ENCODE measurements around the gene SERPINA4. TPM values are rescaled to one million over a fixed set of nuclear protein-coding genes. Genes with fewer than 3 reads are reported as not detected.

SERPINA4 gene
- total RNA-seq, 1 experiment from 2014 or later = 0.17 TPM

- ATAC-seq = no peak
- no TSS peak for BruUV-seq (replicated peaks)
- no peaks in the 10 kb centered on the region for H3K9me3 ChIP-seq (ENCODE audit: control insufficient read depth in 1 of 2, insufficient read depth in 1 of 2, low read depth in 1 of 2, low read length in 2 of 2)
- no peaks in the 10 kb centered on the region for H3K36me3 ChIP-seq (ENCODE audit: control insufficient read depth in 1 of 2, insufficient read depth in 2 of 2, low read length in 2 of 2)
- ChIA-PET POLR2A (no interaction called here), CTCF (no interaction called here), RAD21 (ENCODE audit: low non-redundant PET in 1 of 2, low total read pairs in 2 of 2, uncharacterized antibody in 2 of 2, unreplicated experiment in 2 of 2) (no interaction called here)
- TF ChIP-seq ZBTB33 (IDR thresholded peaks at IDR 0.05; ENCODE audit: extremely low read depth, insufficient replicate concordance, low read length) (no peak), EZH2phosphoT487 (IDR thresholded peaks at IDR 0.05; ENCODE audit: borderline replicate concordance) (no peak), JUND (IDR thresholded peaks at IDR 0.05) (no peak), FOSL1 (IDR thresholded peaks at IDR 0.05; ENCODE audit: low read depth) (no peak), SIN3A (IDR thresholded peaks at IDR 0.05; ENCODE audit: low read depth) (no peak), CBX3 (IDR thresholded peaks at IDR 0.05; ENCODE audit: low read depth) (no peak), YY1 (IDR thresholded peaks at IDR 0.05; ENCODE audit: extremely low read depth, insufficient replicate concordance, low read depth, low read length) (no peak), RAD21 (IDR thresholded peaks at IDR 0.05; ENCODE audit: low read depth) (no peak), EZH2 (IDR thresholded peaks at IDR 0.05) (no peak), REST (IDR thresholded peaks at IDR 0.05; ENCODE audit: low read depth) (no peak), SP1 (IDR thresholded peaks at IDR 0.05; ENCODE audit: low read depth) (no peak), CEBPB (IDR thresholded peaks at IDR 0.05; ENCODE audit: low read depth) (no peak)
- TF ChIP-seq, protein P1, sequence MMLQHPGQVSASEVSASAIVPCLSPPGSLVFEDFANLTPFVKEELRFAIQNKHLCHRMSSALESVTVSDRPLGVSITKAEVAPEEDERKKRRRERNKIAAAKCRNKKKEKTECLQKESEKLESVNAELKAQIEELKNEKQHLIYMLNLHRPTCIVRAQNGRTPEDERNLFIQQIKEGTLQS (IDR thresholded peaks at IDR 0.05) = no peak
- TF ChIP-seq, protein P2, sequence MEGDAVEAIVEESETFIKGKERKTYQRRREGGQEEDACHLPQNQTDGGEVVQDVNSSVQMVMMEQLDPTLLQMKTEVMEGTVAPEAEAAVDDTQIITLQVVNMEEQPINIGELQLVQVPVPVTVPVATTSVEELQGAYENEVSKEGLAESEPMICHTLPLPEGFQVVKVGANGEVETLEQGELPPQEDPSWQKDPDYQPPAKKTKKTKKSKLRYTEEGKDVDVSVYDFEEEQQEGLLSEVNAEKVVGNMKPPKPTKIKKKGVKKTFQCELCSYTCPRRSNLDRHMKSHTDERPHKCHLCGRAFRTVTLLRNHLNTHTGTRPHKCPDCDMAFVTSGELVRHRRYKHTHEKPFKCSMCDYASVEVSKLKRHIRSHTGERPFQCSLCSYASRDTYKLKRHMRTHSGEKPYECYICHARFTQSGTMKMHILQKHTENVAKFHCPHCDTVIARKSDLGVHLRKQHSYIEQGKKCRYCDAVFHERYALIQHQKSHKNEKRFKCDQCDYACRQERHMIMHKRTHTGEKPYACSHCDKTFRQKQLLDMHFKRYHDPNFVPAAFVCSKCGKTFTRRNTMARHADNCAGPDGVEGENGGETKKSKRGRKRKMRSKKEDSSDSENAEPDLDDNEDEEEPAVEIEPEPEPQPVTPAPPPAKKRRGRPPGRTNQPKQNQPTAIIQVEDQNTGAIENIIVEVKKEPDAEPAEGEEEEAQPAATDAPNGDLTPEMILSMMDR (IDR thresholded peaks at IDR 0.05 in 2 of 3, conservative IDR thresholded peaks at IDR 0.05 in 1 of 3; ENCODE audit: borderline replicate concordance in 1 of 3, insufficient read depth in 1 of 3, low read depth in 2 of 3, low read length in 2 of 3) = no peak
- intact Hi-C loops (cut with micrococcal nuclease) = no loop called here
- no peak overlapping the region for H3K9ac ChIP-seq (ENCODE audit: low read length)
- H3K79me2 ChIP-seq (ENCODE audit: insufficient read depth, low read length) = no peaks in the 10 kb centered on the region
- no peaks in the 10 kb centered on the region for H3K9me2 ChIP-seq (ENCODE audit: insufficient read depth)
- no peaks in the 10 kb centered on the region for H3K27me3 ChIP-seq (ENCODE audit: insufficient read depth, low read length)
- no peak overlapping the region for H3K4me2 ChIP-seq (ENCODE audit: low read length)
- H2AFZ ChIP-seq (ENCODE audit: low read depth, low read length, poor library complexity, severe bottlenecking) = no peak overlapping the region
- H3K27ac ChIP-seq (ENCODE audit: low read depth, low read length) = no peak overlapping the region
- H3K4me1 ChIP-seq (ENCODE audit: control insufficient read depth in 1 of 2, insufficient read depth in 2 of 2, low read length in 2 of 2) = no peaks in the 10 kb centered on the region
- DNase-seq (ENCODE audit: low read depth, low spot score) = no peak
- no peaks in the 10 kb centered on the region for H4K20me1 ChIP-seq (ENCODE audit: insufficient read depth)
- no peak overlapping the region for H3K4me3 ChIP-seq (replicated peaks in 1 of 2; ENCODE audit: low read depth in 1 of 2, low read length in 2 of 2)
Measured at GRCh38 chr14:94571395-94571794, 10.2 kb downstream of the SERPINA4 start.

Measured in HCT116 (cell line).